ENCODE data around the gene ZRANB2. TPM values are rescaled to one million over a fixed set of nuclear protein-coding genes. Genes with fewer than 3 reads are reported as not detected.
A peak's percentile ranks its signal among the peaks of the same experiment; 100 is the strongest.

The ZRANB2 gene
- total RNA-seq, 2 donors from 2014 or later = 56.3 to 86.7 TPM

GRCh38 chr1:71104417-71104816 lies 23.6 kb upstream of the ZRANB2 start:
- DNase-seq = no peak
- Histone ChIP-seq H3K4me1 (no peaks in the 10 kb centered on the region), H3K36me3 (no peaks in the 10 kb centered on the region), H3K9me3 (no peaks in the 10 kb centered on the region), H3K4me3 (no peak overlapping the region), H3K27me3 (no peaks in the 10 kb centered on the region), H3K9ac (ENCODE audit: low read depth in 2 of 2, low read length in 2 of 2) (no peak overlapping the region), H3K27ac (no peak overlapping the region)
- no peak for TF ChIP-seq CTCF (IDR thresholded peaks at IDR 0.05)
- intact Hi-C loops (cut with DNase I) = no loop called here

GRCh38 chr1:71101839-71102376 lies 21.1 kb upstream of the ZRANB2 start:
- Histone ChIP-seq H3K4me3 (no peak overlapping the region), H3K27ac (no peak overlapping the region), H3K4me1 (no peaks in the 10 kb centered on the region), H3K27me3 (no peaks in the 10 kb centered on the region), H3K9me3 (no peaks in the 10 kb centered on the region), H3K36me3 (no peaks in the 10 kb centered on the region), H3K9ac (ENCODE audit: low read depth in 2 of 2, low read length in 2 of 2) (no peak overlapping the region)
- no peak for TF ChIP-seq CTCF (IDR thresholded peaks at IDR 0.05)
- no peak for DNase-seq
- intact Hi-C loops (cut with DNase I) = no loop called here

- intact Hi-C loops (cut with DNase I) = loop anchor here (5.0 kb wide), 1 partner anchor 425 kb away; no protein-coding TSS in a partner anchor
- TF ChIP-seq CTCF (IDR thresholded peaks at IDR 0.05) = no peak
- H3K9ac ChIP-seq (ENCODE audit: low read depth in 2 of 2, low read length in 2 of 2) = no peak overlapping the region
These were observed 16.6 kb upstream of the ZRANB2 start for GRCh38 chr1:71097428-71097827.

GRCh38 chr1:71094913-71095312 lies 14.1 kb upstream of the ZRANB2 start:
- no peak for DNase-seq
- no peak for TF ChIP-seq CTCF (IDR thresholded peaks at IDR 0.05)
- Histone ChIP-seq H3K4me3 (no peak overlapping the region), H3K27ac (no peak overlapping the region), H3K9me3 (no peaks in the 10 kb centered on the region), H3K36me3 (no peaks in the 10 kb centered on the region), H3K27me3 (no peaks in the 10 kb centered on the region), H3K9ac (ENCODE audit: low read depth in 2 of 2, low read length in 2 of 2) (no peak overlapping the region), H3K4me1 (no peaks in the 10 kb centered on the region)
- intact Hi-C loops (cut with DNase I) = loop anchor here (5.0 kb wide), 2 partner anchors 427 to 942 kb away; no protein-coding TSS in a partner anchor

More at GRCh38 chr1:71097428-71097827, 16.6 kb upstream of the ZRANB2 start:
- no peak overlapping the region for H3K4me3 ChIP-seq
- H3K27me3 ChIP-seq = no peaks in the 10 kb centered on the region
- no peaks in the 10 kb centered on the region for H3K9me3 ChIP-seq
- no peak overlapping the region for H3K27ac ChIP-seq
- no peak for DNase-seq
- no peaks in the 10 kb centered on the region for H3K36me3 ChIP-seq
- H3K4me1 ChIP-seq = no peaks in the 10 kb centered on the region

GRCh38 chr1:71093938-71094337 lies 13.1 kb upstream of the ZRANB2 start:
- H3K36me3 ChIP-seq = no peaks in the 10 kb centered on the region
- no peaks in the 10 kb centered on the region for H3K4me1 ChIP-seq
- intact Hi-C loops (cut with DNase I) = loop anchor here (5.0 kb wide), 1 partner anchor 943 kb away; no protein-coding TSS in a partner anchor
- H3K9ac ChIP-seq (ENCODE audit: low read depth in 2 of 2, low read length in 2 of 2) = no peak overlapping the region
- no peak for DNase-seq
- H3K9me3 ChIP-seq = no peaks in the 10 kb centered on the region
- H3K4me3 ChIP-seq = no peak overlapping the region
- no peak overlapping the region for H3K27ac ChIP-seq
- TF ChIP-seq CTCF (IDR thresholded peaks at IDR 0.05) = peak; percentile 23
- H3K27me3 ChIP-seq = no peaks in the 10 kb centered on the region
